Ovary (tissue), 3 donors: ENCODE results near the gene SYDE2.

Experiments
- CTCF ChIP-seq, 3 donors: fragments of 450-650 bp in 2 of 3; fragments of 200-600 bp in 1 of 3; IDR thresholded peaks; one replicate each; pipeline versions ENCODE4 v1.5.1 to v1.8.0; 2016 to 2022; ENCODE audit warnings: antibody characterized with exemption in 3 of 3, mild to moderate bottlenecking in 1 of 3
- POLR2A ChIP-seq: fragments of 450-650 bp; IDR thresholded peaks from one replicate; pipeline ENCODE4 v1.6.1; 2017; ENCODE audit warnings: antibody characterized with exemption, mild to moderate bottlenecking, moderate library complexity
- donor health status: DM: no; HTN: no; CAD: no.

GRCh38 chr1:85228972-85229371 lies 28.2 kb upstream of the SYDE2 start:
- TF ChIP-seq POLR2A (no peak), CTCF (IDR thresholded peaks at IDR 0.05) (no peak)
